Liver (tissue), 9 donors: ENCODE data around the gene ZMYM2. TPM values are rescaled to one million over a fixed set of nuclear protein-coding genes. Genes with fewer than 3 reads are reported as not detected.

Experiments used
- DNase-seq: peaks from one replicate; pipeline ENCODE4 v3.0.0-alpha.2; 2017; ENCODE audit warnings: low spot score
- H3K27ac ChIP-seq, 2 donors: one replicate each; pipeline ENCODE4 v1.7.0; 2013; ENCODE audit warnings: inconsistent platforms in 2 of 2, low read length in 2 of 2, control low read depth in 1 of 2, low read depth in 1 of 2, mild to moderate bottlenecking in 1 of 2
- H3K27me3 ChIP-seq, 4 donors: one replicate each; pipeline versions ENCODE4 v1.6.1 to v1.7.0; 2013; ENCODE audit warnings: low read length in 3 of 4, inconsistent platforms in 1 of 4, mild to moderate bottlenecking in 1 of 4, moderate library complexity in 1 of 4; ENCODE audit not compliant: control insufficient read depth in 4 of 4, insufficient read depth in 4 of 4
- H3K36me3 ChIP-seq, 4 donors: one replicate each; pipeline versions ENCODE4 v1.6.1 to v1.7.0; 2013; ENCODE audit warnings: low read length in 3 of 4, mild to moderate bottlenecking in 3 of 4, low read depth in 1 of 4, moderate library complexity in 1 of 4; ENCODE audit not compliant: control insufficient read depth in 4 of 4, insufficient read depth in 3 of 4
- H3K4me1 ChIP-seq, 4 donors: one replicate each; pipeline versions ENCODE4 v1.6.1 to v1.7.0; 2013; ENCODE audit warnings: low read length in 3 of 4, mild to moderate bottlenecking in 3 of 4, moderate library complexity in 1 of 4; ENCODE audit not compliant: control insufficient read depth in 4 of 4, insufficient read depth in 4 of 4
- H3K4me3 ChIP-seq, 3 donors: one replicate each; pipeline versions ENCODE4 v1.6.1 to v1.7.0; 2013; ENCODE audit warnings: low read length in 3 of 3, control low read depth in 1 of 3, low read depth in 1 of 3, mild to moderate bottlenecking in 1 of 3
- H3K9ac ChIP-seq, 2 donors: one replicate each; pipeline ENCODE4 v1.7.0; 2013; ENCODE audit warnings: low read length in 2 of 2, mild to moderate bottlenecking in 2 of 2, moderate library complexity in 2 of 2, control low read depth in 1 of 2, low read depth in 1 of 2
- H3K9me3 ChIP-seq, 4 donors: one replicate each; pipeline versions ENCODE4 v1.6.1 to v1.7.0; 2013; ENCODE audit warnings: low read length in 3 of 4; ENCODE audit not compliant: control insufficient read depth in 4 of 4
- ATF3 ChIP-seq: IDR thresholded peaks from 2 replicates; pipeline ENCODE4 v1.6.1; 2016; ENCODE audit warnings: antibody characterized with exemption
- CTCF ChIP-seq: fragments of 150-350 bp; IDR thresholded peaks from 2 replicates; pipeline ENCODE4 v1.5.1; 2017; ENCODE audit warnings: improper control_type of control experiment, low read depth, low read length; ENCODE audit not compliant: missing input control
- EGR1 ChIP-seq, 2 donors: IDR thresholded peaks; 2 replicates each; pipeline ENCODE4 v1.6.1; 2016 to 2018; ENCODE audit warnings: antibody characterized with exemption in 2 of 2, low read depth in 2 of 2
- FOXA1 ChIP-seq: IDR thresholded peaks from 2 replicates; pipeline ENCODE4 v1.6.1; 2016; ENCODE audit warnings: antibody characterized with exemption
- FOXA2 ChIP-seq: IDR thresholded peaks from 2 replicates; pipeline ENCODE4 v1.6.1; 2016; ENCODE audit warnings: antibody characterized with exemption
- GABPA ChIP-seq, 2 donors: IDR thresholded peaks in 1 of 2; conservative IDR thresholded peaks in 1 of 2; 2 replicates each; pipeline ENCODE4 v1.6.1; 2016; ENCODE audit warnings: antibody characterized with exemption in 2 of 2, mild to moderate bottlenecking in 1 of 2, moderate library complexity in 1 of 2
- HNF4A ChIP-seq, 2 donors: conservative IDR thresholded peaks; 2 replicates each; pipeline ENCODE4 v1.6.1; 2016; ENCODE audit warnings: antibody characterized with exemption in 2 of 2, mild to moderate bottlenecking in 2 of 2
- HNF4G ChIP-seq: IDR thresholded peaks from 2 replicates; pipeline ENCODE4 v1.6.1; 2016; ENCODE audit warnings: antibody characterized with exemption
- JUND ChIP-seq, 2 donors: IDR thresholded peaks; 2 replicates each; pipeline ENCODE4 v1.6.1; 2016; ENCODE audit warnings: antibody characterized with exemption in 2 of 2
- MAX ChIP-seq: IDR thresholded peaks from 2 replicates; pipeline ENCODE4 v1.6.1; 2016; ENCODE audit warnings: antibody characterized with exemption
- NR2F2 ChIP-seq: IDR thresholded peaks from 2 replicates; pipeline ENCODE4 v1.6.1; 2016; ENCODE audit warnings: antibody characterized with exemption
- RAD21 ChIP-seq, 2 donors: IDR thresholded peaks; 2 replicates each; pipeline ENCODE4 v1.6.1; 2016; ENCODE audit warnings: antibody characterized with exemption in 2 of 2, mild to moderate bottlenecking in 2 of 2
- REST ChIP-seq: IDR thresholded peaks from 2 replicates; pipeline ENCODE4 v1.6.1; 2016; ENCODE audit warnings: antibody characterized with exemption, mild to moderate bottlenecking
- RXRA ChIP-seq, 2 donors: IDR thresholded peaks; 2 replicates each; pipeline ENCODE4 v1.6.1; 2017 to 2018; ENCODE audit warnings: antibody characterized with exemption in 2 of 2, mild to moderate bottlenecking in 1 of 2
- SP1 ChIP-seq: IDR thresholded peaks from 2 replicates; pipeline ENCODE4 v1.6.1; 2018; ENCODE audit warnings: antibody characterized with exemption, mild to moderate bottlenecking
- TAF1 ChIP-seq: conservative IDR thresholded peaks from 2 replicates; pipeline ENCODE4 v1.6.1; 2016; ENCODE audit warnings: antibody characterized with exemption, mild to moderate bottlenecking
- YY1 ChIP-seq: IDR thresholded peaks from 2 replicates; pipeline ENCODE4 v1.6.1; 2016; ENCODE audit warnings: antibody characterized with exemption, mild to moderate bottlenecking
- ZBTB33 ChIP-seq: IDR thresholded peaks from 2 replicates; pipeline ENCODE4 v1.6.1; 2016; ENCODE audit warnings: antibody characterized with exemption
- WGBS: extraction: QIAGEN DNeasy Blood & Tissue Kit; methylation state at CpG from one replicate; pipeline ENCODE4 v1.1.7; 2013; 5-methylcytosine and 5-hydroxymethylcytosine counted together
- polyA plus RNA-seq, 2 donors: library from polyadenylated mRNA; stranded (reverse) in 1 of 2; unstranded in 1 of 2; fragments of 200-250 nt in 1 of 2; fragments of >200 nt in 1 of 2; fragmentation: Nextera tagmentation in 1 of 2; extraction: Ambion mirVana in 1 of 2; gene quantifications; one replicate each; pipeline versions ENCODE4 v1.2.1 to v1.2.3, GENCODE V29; 2013 to 2015
- total RNA-seq, 2 donors: library from RNA; depleted of rRNA; stranded (reverse); fragments of >200 nt; gene quantifications; one replicate each; pipeline ENCODE4 v1.2.3, GENCODE V29; 2014
- donor health status: healthy.
- donor health status: healthy.
- donor health status: healthy.
- donor health status: healthy.
- donor health status: healthy.

ZMYM2 gene
- total and polyA plus RNA-seq, 4 donors, result 8.7 to 40.8 (median 18.5) TPM

GRCh38 chr13:20017365-20017711 lies 58.8 kb downstream of the ZMYM2 start:
- Histone ChIP-seq H3K36me3 (peaks cover 0 to 16% (median 7%) of the 10 kb centered on the region in 4 donors), H3K4me3 (no peak overlapping the region), H3K27me3 (no peaks in the 10 kb centered on the region), H3K27ac (no peak overlapping the region), H3K4me1 (peaks cover 0 to 2% (median 0%) of the 10 kb centered on the region in 4 donors), H3K9me3 (peaks cover 0 to 3% (median 0%) of the 10 kb centered on the region in 4 donors), H3K9ac (no peak overlapping the region)
- WGBS, result 100% methylated on average over 1 of the region's 1 CpG
- DNase-seq, result no peak
- TF ChIP-seq YY1, result no peak
- TF ChIP-seq REST, result no peak
- no peak for TF ChIP-seq RXRA (IDR thresholded peaks at IDR 0.05)
- TF ChIP-seq HNF4A (conservative IDR thresholded peaks at IDR 0.05), result no peak
- TF ChIP-seq JUND (IDR thresholded peaks at IDR 0.05), result no peak
- TF ChIP-seq SP1, result no peak
- TF ChIP-seq ZBTB33, result no peak
- TF ChIP-seq MAX, result no peak
- no peak for TF ChIP-seq NR2F2
- no peak for TF ChIP-seq RAD21 (IDR thresholded peaks at IDR 0.05)
- TF ChIP-seq ATF3, result no peak
- no peak for TF ChIP-seq FOXA2
- TF ChIP-seq EGR1 (IDR thresholded peaks at IDR 0.05; ENCODE audit: low read depth in 2 of 2), result no peak
- TF ChIP-seq FOXA1, result no peak
- TF ChIP-seq TAF1, result no peak
- TF ChIP-seq GABPA (IDR thresholded peaks at IDR 0.05 in 1 of 2, conservative IDR thresholded peaks at IDR 0.05 in 1 of 2), result no peak
- no peak for TF ChIP-seq HNF4G
- TF ChIP-seq CTCF, result no peak
